HG02840 (cell line): ENCODE measurements around the gene GK.
"Not testable (repeated sequence)": the region's sequence is repeated elsewhere in the genome, so short reads cannot be mapped to it uniquely, and the experiment has no call there.

Source experiments
- ATAC-seq: cut with Tn5 transposase; IDR thresholded peaks from one replicate; pipeline ENCODE4 v1.9.1; 2021; ENCODE audit warnings: mild to moderate bottlenecking, moderate library complexity, moderate number of reproducible peaks; ENCODE audit not compliant: unreplicated experiment, low FRiP score

Gene GK

GRCh38 chrX:30693999-30694650 is 40.9 kb downstream of the GK start:
- ATAC-seq, result no peak

DNA sequence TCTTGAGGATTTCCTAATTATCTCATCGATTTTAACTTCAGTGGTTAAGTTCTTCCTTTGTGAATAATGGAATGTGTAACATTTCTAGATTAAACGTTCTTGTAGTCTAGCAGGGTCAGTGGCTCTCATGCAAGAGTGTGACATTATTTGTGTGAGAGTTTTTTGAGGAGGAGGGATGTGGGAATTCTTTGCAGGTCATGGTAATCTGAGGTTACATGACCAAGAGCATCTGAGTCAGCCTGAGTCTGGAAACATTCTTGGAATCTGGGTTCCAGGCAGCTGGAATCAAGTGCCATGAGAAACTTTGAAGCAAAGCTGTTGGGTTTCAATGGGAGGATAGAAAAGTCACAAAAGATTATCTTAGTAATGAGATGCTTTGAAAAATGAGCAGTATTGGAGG is 49.5 kb downstream of the GK start:
- ATAC-seq, result no peak

DNA sequence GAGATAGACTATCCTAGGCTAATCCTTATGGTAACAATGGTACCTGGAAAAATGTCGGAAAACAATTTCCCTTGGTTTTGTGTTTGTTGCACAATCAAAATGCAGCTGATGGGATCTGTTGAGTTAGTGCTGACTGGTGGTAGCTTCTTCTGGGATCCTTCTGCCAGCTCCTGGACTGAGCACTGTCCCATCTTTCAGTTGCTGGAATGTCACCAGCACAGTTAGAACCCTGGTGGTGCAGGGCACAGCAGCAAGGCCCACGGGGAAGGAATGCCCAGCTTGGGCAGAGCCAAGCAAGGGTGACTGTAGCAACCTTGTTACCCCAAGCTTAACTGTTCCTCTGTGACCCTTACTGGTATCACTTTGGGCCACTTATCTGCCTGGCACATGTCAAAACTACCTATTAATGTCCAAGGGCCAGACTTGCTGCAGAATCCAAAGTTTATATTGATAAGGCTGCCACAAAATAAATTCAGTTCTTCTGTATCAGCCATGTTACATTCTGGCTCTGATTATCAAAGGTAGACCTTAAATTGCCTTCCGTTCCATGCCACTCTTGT is 53.1 kb downstream of the GK start:
- ATAC-seq, result no peak

DNA sequence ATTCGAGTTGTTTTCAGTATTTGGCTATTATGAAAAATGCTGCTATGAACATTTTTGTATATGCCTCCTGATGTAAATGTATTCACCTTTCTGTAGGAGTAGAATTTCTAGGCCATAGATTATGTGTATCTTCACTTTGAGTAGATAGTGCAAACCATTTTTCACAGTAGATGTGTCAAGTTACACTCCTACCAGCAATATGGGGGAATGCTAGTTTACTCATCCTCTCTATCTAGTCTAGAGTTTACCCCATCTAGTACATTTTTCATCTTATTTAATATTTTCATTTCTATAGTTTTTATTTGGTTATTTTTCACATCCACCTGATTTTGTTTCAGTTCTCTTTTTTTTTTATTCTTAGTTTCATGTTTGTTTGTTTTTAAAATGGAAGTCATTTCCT is 59.0 kb downstream of the GK start:
- ATAC-seq, result no peak

- peak; percentile 99 for ATAC-seq
These were observed 59.9 kb downstream of the GK start for GRCh38 chrX:30713061-30713525.

- ATAC-seq, result no peak
These were observed 60.9 kb downstream of the GK start for GRCh38 chrX:30714138-30714537.

- no peak for ATAC-seq
These were observed 62.8 kb downstream of the GK start for GRCh38 chrX:30715976-30716375.

DNA sequence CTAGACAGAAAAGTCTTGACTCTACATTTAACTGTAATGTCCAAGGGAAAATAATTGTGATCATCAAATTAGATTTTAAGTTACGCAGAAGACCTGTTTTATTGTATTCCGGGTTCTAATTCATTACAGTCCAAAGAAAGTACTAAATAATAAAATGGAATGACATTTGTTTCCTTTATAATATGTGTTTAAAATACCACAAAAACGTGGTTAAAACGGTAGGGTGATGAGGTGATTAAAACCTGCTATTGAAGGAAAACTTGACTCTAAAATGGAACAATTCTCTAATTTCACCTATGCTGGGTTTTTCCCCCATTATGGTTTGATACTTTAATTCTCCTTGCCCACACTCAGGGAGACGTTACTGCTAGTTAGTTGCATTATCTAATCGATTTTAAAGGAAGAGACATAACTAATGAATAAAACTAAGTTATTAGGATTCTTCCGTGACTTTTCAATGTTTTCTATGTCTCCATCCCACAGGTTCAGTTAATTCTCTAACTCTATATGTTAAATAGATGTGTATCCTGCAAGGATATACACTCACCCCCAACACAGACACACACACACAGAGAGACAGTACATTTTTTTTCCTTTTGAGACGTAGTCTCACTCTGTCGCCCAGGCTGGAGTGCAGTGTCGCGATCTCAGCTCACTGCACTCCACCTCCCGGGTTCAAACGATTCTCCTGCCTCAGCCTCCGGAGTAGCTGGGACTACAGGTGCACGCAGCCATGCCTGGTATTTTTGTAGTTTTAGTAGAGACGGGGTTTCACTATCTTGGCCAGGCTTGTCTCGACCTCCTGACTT is 80.8 kb downstream of the GK start:
- no peak for ATAC-seq

DNA sequence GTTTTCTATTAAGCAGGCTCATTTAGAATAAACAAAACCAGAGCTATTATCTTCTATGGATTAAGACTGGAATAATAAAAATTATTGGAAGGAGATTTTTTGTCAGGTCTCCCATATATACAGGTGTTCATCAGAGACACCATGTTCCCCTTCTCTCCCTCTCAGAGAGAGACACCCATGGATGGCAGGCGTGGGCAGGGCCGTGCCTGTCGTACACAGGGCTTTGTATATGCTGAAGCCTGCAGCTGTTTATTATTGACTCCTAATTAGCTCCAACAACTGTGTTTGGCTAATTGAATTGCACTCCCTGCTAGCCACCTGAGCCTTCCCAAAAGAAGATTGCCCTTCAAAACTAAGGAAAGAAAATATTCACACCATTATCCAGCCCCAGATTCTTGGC is 81.6 kb downstream of the GK start:
- no peak for ATAC-seq

- peak; percentile 82 for ATAC-seq
These were observed 82.6 kb downstream of the GK start for GRCh38 chrX:30735839-30736238.

GRCh38 chrX:30741545-30741944 is 88.3 kb downstream of the GK start:
- no peak for ATAC-seq

GRCh38 chrX:30748342-30748960 is 95.2 kb downstream of the GK start:
- no peak for ATAC-seq

DNA sequence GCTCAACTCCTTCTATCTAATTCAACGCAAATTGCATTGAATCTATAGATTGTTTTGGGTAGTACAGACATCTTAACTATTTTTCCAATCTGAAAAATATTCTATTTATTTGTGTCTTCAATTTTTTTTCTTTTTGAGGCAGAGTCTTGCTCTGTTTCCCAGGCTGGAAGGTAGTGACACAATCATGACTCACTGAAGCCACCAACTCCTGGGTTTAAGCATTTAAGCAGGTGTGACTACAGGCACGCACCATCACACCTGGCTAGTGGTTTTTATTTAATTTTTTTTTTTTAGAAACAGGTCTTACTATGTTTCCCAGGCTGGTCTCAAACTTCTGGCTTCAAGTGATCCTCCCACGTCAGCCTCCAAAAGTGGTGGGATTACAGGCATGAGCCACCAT is 98.3 kb downstream of the GK start:
- ATAC-seq, result no peak

DNA sequence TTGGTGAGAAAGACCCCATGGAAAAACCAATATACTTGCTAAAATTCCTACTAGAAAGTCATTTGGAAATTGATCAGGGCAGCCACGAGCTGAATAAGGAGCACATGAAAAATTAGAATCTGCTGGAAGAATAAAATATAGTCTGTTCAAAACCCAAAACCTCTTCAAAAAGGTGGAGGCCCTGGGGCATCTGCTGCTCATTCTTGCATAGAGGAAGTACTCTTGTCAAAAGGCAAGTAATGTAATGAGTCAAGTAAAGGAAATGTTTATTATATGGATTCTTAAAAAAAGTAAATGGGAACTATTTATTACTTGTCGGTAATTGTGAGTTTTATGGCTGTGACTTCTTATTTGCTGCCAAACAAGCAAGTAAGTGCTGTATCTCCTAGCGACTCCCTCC is 109.5 kb downstream of the GK start:
- no peak for ATAC-seq

DNA sequence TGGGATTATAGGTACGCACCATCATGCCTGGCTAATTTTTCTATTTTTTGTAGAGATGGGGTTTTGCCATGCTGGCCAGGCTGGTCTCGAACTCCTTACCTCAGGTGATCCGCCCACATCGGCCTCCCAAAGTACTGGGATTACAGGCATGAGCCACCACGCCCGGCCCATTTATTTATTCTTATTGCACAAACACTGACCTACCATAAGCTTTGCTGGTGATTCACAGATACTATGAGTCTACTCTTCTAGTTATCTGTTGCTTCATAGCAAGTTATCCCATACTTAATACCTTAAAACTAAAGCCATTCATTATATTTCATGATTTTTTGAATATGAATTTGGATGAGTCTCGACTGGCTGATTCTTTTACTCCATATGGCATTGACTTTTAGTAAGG is 120.5 kb downstream of the GK start:
- not testable (repeated sequence) for ATAC-seq

GRCh38 chrX:30777575-30777974 is 124.4 kb downstream of the GK start:
- ATAC-seq, result no peak

GRCh38 chrX:30779453-30780030 is 126.3 kb downstream of the GK start:
- ATAC-seq, result no peak
